AG20443 (cell line): ENCODE results near the gene KCTD12.

Experiments used
- DNase-seq: peaks from one replicate; pipeline ENCODE4 v3.0.0; 2012; ENCODE audit warnings: low spot score, mixed read lengths

KCTD12 gene

GRCh38 chr13:76887076-76887563, 915 bp upstream of the KCTD12 start:
- no peak for DNase-seq

GRCh38 chr13:76886005-76886291, 257 bp downstream of the KCTD12 start:
- no peak for DNase-seq

- peak; percentile 75 for DNase-seq
Measured at GRCh38 chr13:76885203-76886004, 801 bp downstream of the KCTD12 start.

GRCh38 chr13:76884907-76885202, 1.4 kb downstream of the KCTD12 start:
- no peak for DNase-seq

- peak; percentile 29 for DNase-seq
Measured at GRCh38 chr13:76884186-76884906, 1.9 kb downstream of the KCTD12 start.

GRCh38 chr13:76883236-76883635, 3.0 kb downstream of the KCTD12 start:
- no peak for DNase-seq

GRCh38 chr13:76882431-76882830, 3.8 kb downstream of the KCTD12 start:
- peak; percentile 43 for DNase-seq

GRCh38 chr13:76879883-76880270, 6.3 kb downstream of the KCTD12 start:
- no peak for DNase-seq

- peak; percentile 82 for DNase-seq
Measured at GRCh38 chr13:76879203-76879882, 6.9 kb downstream of the KCTD12 start.

GRCh38 chr13:76878043-76878442, 8.2 kb downstream of the KCTD12 start:
- no peak for DNase-seq

GRCh38 chr13:76875271-76875815, 10.9 kb downstream of the KCTD12 start:
- DNase-seq = no peak

GRCh38 chr13:76874479-76874878, 11.7 kb downstream of the KCTD12 start:
- DNase-seq = no peak

GRCh38 chr13:76873445-76873844, 12.8 kb downstream of the KCTD12 start:
- no peak for DNase-seq

- no peak for DNase-seq
Measured at GRCh38 chr13:76872675-76873074, 13.5 kb downstream of the KCTD12 start.

- DNase-seq = no peak
Measured at GRCh38 chr13:76871432-76871831, 14.8 kb downstream of the KCTD12 start.

- no peak for DNase-seq
Measured at GRCh38 chr13:76868371-76868770, 17.8 kb downstream of the KCTD12 start.

GRCh38 chr13:76865996-76866503, 20.2 kb downstream of the KCTD12 start:
- no peak for DNase-seq

GRCh38 chr13:76865109-76865508, 21.1 kb downstream of the KCTD12 start:
- DNase-seq = no peak

- DNase-seq = no peak
Measured at GRCh38 chr13:76864259-76864658, 21.9 kb downstream of the KCTD12 start.

- no peak for DNase-seq
Measured at GRCh38 chr13:76863022-76863421, 23.2 kb downstream of the KCTD12 start.

GRCh38 chr13:76861859-76862258, 24.3 kb downstream of the KCTD12 start:
- no peak for DNase-seq

- no peak for DNase-seq
Measured at GRCh38 chr13:76860706-76861105, 25.5 kb downstream of the KCTD12 start.

- DNase-seq = no peak
Measured at GRCh38 chr13:76854894-76855293, 31.3 kb downstream of the KCTD12 start.
